ENCODE measurements around the gene NISCH.

The NISCH gene

GRCh38 chr3:52493232-52494017 is 38.0 kb downstream of the NISCH start:
- DNase-seq = no peak

GRCh38 chr3:52494445-52494844 is 39.0 kb downstream of the NISCH start:
- DNase-seq = no peak

- DNase-seq = no peak
These were observed 39.6 kb downstream of the NISCH start, which contains the start of gene STAB1 for GRCh38 chr3:52494886-52495495. TSS of gene STAB1 (plus strand) at chr3:52495338. CDS start at chr3:52495414, 76 bp downstream.

GRCh38 chr3:52495777-52496602 is 40.6 kb downstream of the NISCH start:
- no peak for DNase-seq

GRCh38 chr3:52498137-52499054 is 43.0 kb downstream of the NISCH start:
- no peak for DNase-seq

GRCh38 chr3:52501046-52501445 is 45.6 kb downstream of the NISCH start:
- DNase-seq = no peak

- no peak for DNase-seq
These were observed 46.6 kb downstream of the NISCH start for GRCh38 chr3:52502001-52502400.

- no peak for DNase-seq
These were observed 47.5 kb downstream of the NISCH start for GRCh38 chr3:52502808-52503350.

GRCh38 chr3:52503788-52504424 is 48.5 kb downstream of the NISCH start:
- DNase-seq = no peak

- DNase-seq = no peak
These were observed 49.6 kb downstream of the NISCH start for GRCh38 chr3:52504977-52505376.

GRCh38 chr3:52506266-52506966 is 51.0 kb downstream of the NISCH start:
- DNase-seq = no peak

GRCh38 chr3:52507359-52507758 is 52.0 kb downstream of the NISCH start:
- no peak for DNase-seq

- DNase-seq = no peak
These were observed 54.4 kb downstream of the NISCH start for GRCh38 chr3:52509753-52510328.

GRCh38 chr3:52511509-52511908 is 56.1 kb downstream of the NISCH start:
- DNase-seq = no peak

GRCh38 chr3:52512105-52512504 is 56.7 kb downstream of the NISCH start:
- no peak for DNase-seq

GRCh38 chr3:52512727-52513126 is 57.3 kb downstream of the NISCH start:
- DNase-seq = no peak

- DNase-seq = no peak
These were observed 57.9 kb downstream of the NISCH start for GRCh38 chr3:52513281-52513680.

- DNase-seq = no peak
These were observed 59.2 kb downstream of the NISCH start for GRCh38 chr3:52514576-52514975.

- no peak for DNase-seq
These were observed 59.8 kb downstream of the NISCH start for GRCh38 chr3:52515192-52515591.

- no peak for DNase-seq
These were observed 61.2 kb downstream of the NISCH start for GRCh38 chr3:52516509-52517195.
